Measurements from ENCODE around the gene ZIC2. TPM values are rescaled to one million over a fixed set of nuclear protein-coding genes. Genes with fewer than 3 reads are reported as not detected.

ZIC2 gene
- total RNA-seq, 1 experiment from 2014 or later = 426 TPM

GRCh38 chr13:99977912-99978798 is 3.4 kb upstream of the ZIC2 start:
- H3T11ph ChIP-seq (ENCODE audit: low read length) = no peak overlapping the region
- H4K91ac ChIP-seq (ENCODE audit: insufficient read length, low read depth, low read length) = no peak overlapping the region
- H3K27me3 ChIP-seq (ENCODE audit: insufficient read depth, low read length) = peaks cover 9% of the 10 kb centered on the region; the same call in 1 of the 2 replicates
- no peak overlapping the region for H3K56ac ChIP-seq (ENCODE audit: insufficient read length, low read depth, low read length)
- H3K27ac ChIP-seq (ENCODE audit: insufficient read length, low read depth, low read length) = peak overlapping the region; percentile 25
- H3K4me1 Mint-ChIP-seq = peaks cover 54 to 55% of the 10 kb centered on the region in 2 experiments
- no peaks in the 10 kb centered on the region for H3K9me3 ChIP-seq (ENCODE audit: control insufficient read depth, low read depth, low read length)
- WGBS (ENCODE audit: extremely low coverage, insufficient read length, low lambda C conversion rate) = no CpG with 5 or more reads among the region's 52 CpGs
- H4K20me1 ChIP-seq (ENCODE audit: control insufficient read depth, insufficient read depth, insufficient read length) = no peaks in the 10 kb centered on the region
- H2BK15ac ChIP-seq (ENCODE audit: low read depth, low read length) = no peak overlapping the region
- H4K5ac ChIP-seq (ENCODE audit: insufficient read length, low read depth, low read length) = no peak overlapping the region
- H2BK5ac ChIP-seq (ENCODE audit: insufficient read length, low read length) = no peak overlapping the region
- peak overlapping the region; percentile 85 for H3K4me2 ChIP-seq (ENCODE audit: insufficient read depth, insufficient read length, low read length)
- peaks cover 9% of the 10 kb centered on the region for H3K4me1 ChIP-seq (ENCODE audit: insufficient read depth, low read length)
- H3K79me1 ChIP-seq (ENCODE audit: insufficient read depth, low read depth, low read length, poor library complexity, severe bottlenecking) = peaks cover under 1% of the 10 kb centered on the region
- no peak overlapping the region for H3K23ac ChIP-seq (ENCODE audit: insufficient read length, low read depth, low read length)
- no peak overlapping the region for H3K18ac ChIP-seq (ENCODE audit: insufficient read length, low read depth, low read length)
- peak overlapping the region; percentile 79 to 96 (median 96); a peak in 4 of 7 replicates for H3K27ac Mint-ChIP-seq
- no peak overlapping the region for H2BK12ac ChIP-seq (ENCODE audit: insufficient read length, low read depth, low read length)
- H2BK120ac ChIP-seq (ENCODE audit: low read depth, low read length, poor library complexity, severe bottlenecking) = no peak overlapping the region
- H3K36me3 Mint-ChIP-seq (ENCODE audit: insufficient read depth in 1 of 3, low read depth in 3 of 3) = peaks cover 8% of the 10 kb centered on the region in 3 experiments
- H2AFZ ChIP-seq (ENCODE audit: low read length) = no peak overlapping the region
- no peak overlapping the region for H2BK20ac ChIP-seq (ENCODE audit: low read depth, low read length, poor library complexity, severe bottlenecking)
- peaks cover 35% of the 10 kb centered on the region for H3K27me3 Mint-ChIP-seq (ENCODE audit: low read depth)
- peak overlapping the region; percentile 73 to 85 for H3K4me3 Mint-ChIP-seq
- no peak for TF ChIP-seq CTCF (conservative IDR thresholded peaks at IDR 0.05)
- no peak overlapping the region for H3K4ac ChIP-seq (ENCODE audit: low read depth, low read length)
- peak; percentile 52 for DNase-seq
- no peak overlapping the region for H2AK5ac ChIP-seq (ENCODE audit: insufficient read length, low read length)
- no peak overlapping the region for H4K8ac ChIP-seq (replicated peaks; ENCODE audit: insufficient read length, low read depth, low read length)
- H3K14ac ChIP-seq (ENCODE audit: insufficient read depth, low read length) = no peak overlapping the region
- peak overlapping the region; percentile 12 for H3K9ac ChIP-seq (ENCODE audit: extremely low read depth, insufficient read length, low read length)
- H3K23me2 ChIP-seq (ENCODE audit: insufficient read length, low read depth, low read length, poor library complexity, severe bottlenecking) = peaks cover 35% of the 10 kb centered on the region
- peaks cover 7 to 9% of the 10 kb centered on the region in 2 experiments for H3K9me3 Mint-ChIP-seq
- peaks cover 9% of the 10 kb centered on the region for H3K79me2 ChIP-seq (ENCODE audit: insufficient read depth, low read length)

Measured in H9 (cell line).